ENCODE results near the gene SH3RF2.

SH3RF2 gene

GRCh38 chr5:146025681-146026080, 89.3 kb downstream of the SH3RF2 start:
- intact Hi-C loops (cut with DNase I; ENCODE audit: low total_unique reads), result no loop called here
- no peaks in the 10 kb centered on the region for H3K36me3 ChIP-seq
- H3K9me3 ChIP-seq, result no peaks in the 10 kb centered on the region
- no peaks in the 10 kb centered on the region for H3K27me3 ChIP-seq
- H3K27ac ChIP-seq, result no peak overlapping the region
- no peak overlapping the region for H3K4me3 ChIP-seq
- no peak for TF ChIP-seq CTCF (IDR thresholded peaks at IDR 0.05)
- DNase-seq, result no peak
- no peaks in the 10 kb centered on the region for H3K4me1 ChIP-seq

GRCh38 chr5:146026307-146027010, 90.1 kb downstream of the SH3RF2 start:
- Histone ChIP-seq H3K4me1 (no peaks in the 10 kb centered on the region), H3K27me3 (no peaks in the 10 kb centered on the region), H3K4me3 (no peak overlapping the region), H3K27ac (no peak overlapping the region), H3K9me3 (no peaks in the 10 kb centered on the region), H3K36me3 (no peaks in the 10 kb centered on the region)
- intact Hi-C loops (cut with DNase I; ENCODE audit: low total_unique reads), result no loop called here
- no peak for TF ChIP-seq CTCF (IDR thresholded peaks at IDR 0.05)
- DNase-seq, result no peak

GRCh38 chr5:146027751-146028150, 91.4 kb downstream of the SH3RF2 start:
- H3K4me3 ChIP-seq, result no peak overlapping the region
- no peak for TF ChIP-seq CTCF (IDR thresholded peaks at IDR 0.05)
- intact Hi-C loops (cut with DNase I; ENCODE audit: low total_unique reads), result no loop called here
- no peaks in the 10 kb centered on the region for H3K36me3 ChIP-seq
- H3K27ac ChIP-seq, result no peak overlapping the region
- no peak for DNase-seq
- no peaks in the 10 kb centered on the region for H3K27me3 ChIP-seq
- H3K9me3 ChIP-seq, result no peaks in the 10 kb centered on the region
- H3K4me1 ChIP-seq, result no peaks in the 10 kb centered on the region

GRCh38 chr5:146032911-146033310, 96.5 kb downstream of the SH3RF2 start:
- H3K9me3 ChIP-seq, result no peaks in the 10 kb centered on the region
- H3K4me1 ChIP-seq, result no peaks in the 10 kb centered on the region
- no peaks in the 10 kb centered on the region for H3K27me3 ChIP-seq
- no peak for DNase-seq
- intact Hi-C loops (cut with DNase I; ENCODE audit: low total_unique reads), result no loop called here
- TF ChIP-seq CTCF (IDR thresholded peaks at IDR 0.05), result no peak
- H3K36me3 ChIP-seq, result no peaks in the 10 kb centered on the region
- H3K27ac ChIP-seq, result no peak overlapping the region
- no peak overlapping the region for H3K4me3 ChIP-seq

GRCh38 chr5:146034127-146034526, 97.7 kb downstream of the SH3RF2 start:
- intact Hi-C loops (cut with DNase I; ENCODE audit: low total_unique reads), result no loop called here
- H3K36me3 ChIP-seq, result no peaks in the 10 kb centered on the region
- no peak for TF ChIP-seq CTCF (IDR thresholded peaks at IDR 0.05)
- DNase-seq, result no peak
- no peak overlapping the region for H3K4me3 ChIP-seq
- H3K27me3 ChIP-seq, result no peaks in the 10 kb centered on the region
- no peaks in the 10 kb centered on the region for H3K4me1 ChIP-seq
- no peaks in the 10 kb centered on the region for H3K9me3 ChIP-seq
- no peak overlapping the region for H3K27ac ChIP-seq

GRCh38 chr5:146034605-146035004, 98.2 kb downstream of the SH3RF2 start:
- H3K27ac ChIP-seq, result no peak overlapping the region
- TF ChIP-seq CTCF (IDR thresholded peaks at IDR 0.05), result no peak
- intact Hi-C loops (cut with DNase I; ENCODE audit: low total_unique reads), result no loop called here
- H3K36me3 ChIP-seq, result no peaks in the 10 kb centered on the region
- no peaks in the 10 kb centered on the region for H3K9me3 ChIP-seq
- H3K4me3 ChIP-seq, result no peak overlapping the region
- no peaks in the 10 kb centered on the region for H3K27me3 ChIP-seq
- no peak for DNase-seq
- H3K4me1 ChIP-seq, result no peaks in the 10 kb centered on the region
